Lung (tissue), 12 donors: ENCODE measurements around the gene PALLD. TPM values are rescaled to one million over a fixed set of nuclear protein-coding genes. Genes with fewer than 3 reads are reported as not detected.

ENCODE experiments used
- ATAC-seq: fragments of 200-7000 bp; cut with Tn5 transposase; one replicate; pipeline ENCODE4 v1.9.1; 2020; ENCODE audit warnings: moderate number of reproducible peaks; ENCODE audit not compliant: insufficient read depth, low FRiP score
- DNase-seq, 3 donors: peaks; one replicate each; pipeline ENCODE4 v3.0.0-alpha.2; 2013 to 2017
- H3K27ac ChIP-seq, 2 donors: one replicate each; pipeline ENCODE4 v1.5.1; 2013; ENCODE audit warnings: mild to moderate bottlenecking in 2 of 2, moderate library complexity in 2 of 2, control low read depth in 1 of 2, inconsistent platforms in 1 of 2, low read depth in 1 of 2, low read length in 1 of 2
- H3K27me3 ChIP-seq, 3 donors: one replicate each; pipeline ENCODE4 v1.5.1; 2013; ENCODE audit warnings: low read length in 2 of 3; ENCODE audit not compliant: control insufficient read depth in 3 of 3, insufficient read depth in 3 of 3
- H3K36me3 ChIP-seq, 4 donors: one replicate each; pipeline ENCODE4 v1.5.1; 2013; ENCODE audit warnings: low read length in 4 of 4, mild to moderate bottlenecking in 1 of 4, moderate library complexity in 1 of 4; ENCODE audit not compliant: control insufficient read depth in 4 of 4, insufficient read depth in 4 of 4
- H3K4me1 ChIP-seq, 5 donors: one replicate each; pipeline ENCODE4 v1.5.1; 2013; ENCODE audit warnings: low read length in 5 of 5, mild to moderate bottlenecking in 2 of 5, moderate library complexity in 1 of 5; ENCODE audit not compliant: control insufficient read depth in 5 of 5, insufficient read depth in 5 of 5
- H3K4me3 ChIP-seq: one replicate; pipeline ENCODE4 v1.5.1; 2013; ENCODE audit warnings: mild to moderate bottlenecking, control low read depth, moderate library complexity
- H3K9ac ChIP-seq, 2 donors: one replicate each; pipeline ENCODE4 v1.5.1; 2013; ENCODE audit warnings: low read length in 2 of 2, control low read depth in 1 of 2; ENCODE audit not compliant: insufficient read depth in 1 of 2
- H3K9me3 ChIP-seq, 4 donors: one replicate each; pipeline ENCODE4 v1.5.1; 2013; ENCODE audit warnings: low read length in 3 of 4, mild to moderate bottlenecking in 1 of 4, moderate library complexity in 1 of 4; ENCODE audit not compliant: control insufficient read depth in 4 of 4, insufficient read depth in 3 of 4
- WGBS, 2 donors: extraction: QIAGEN DNeasy Blood & Tissue Kit; methylation state at CpG; one replicate each; pipeline ENCODE4 v1.1.7; 2013; 5-methylcytosine and 5-hydroxymethylcytosine counted together
- polyA plus RNA-seq, 2 donors: library from polyadenylated mRNA; stranded (reverse); fragments of 200-250 nt; gene quantifications; one replicate each; pipeline ENCODE4 v1.2.1, GENCODE V29; 2013
- total RNA-seq, 2 donors: library from RNA; depleted of rRNA in 1 of 2; stranded (reverse); fragments of >200 nt in 1 of 2; gene quantifications; one replicate each; pipeline ENCODE4 v1.2.1, GENCODE V29; 2014 to 2021
- TF ChIP-seq, protein P1 (sequence below): IDR thresholded peaks from 2 replicates; pipeline ENCODE4 v1.5.1; 2012; ENCODE audit warnings: mild to moderate bottlenecking; ENCODE audit errors: control extremely low read depth, extremely low read depth
- donor health status: control.
- donor health status: control.
- donor health status: Bipolar disorder and iron deficiency.
- donor health status: healthy.
- donor health status: DM: yes; HTN: yes; CAD: no.

Gene PALLD
- total and polyA plus RNA-seq, 4 donors = 20.7 to 139 (median 63.0) TPM

- ATAC-seq (no peak), DNase-seq (no peak)
- no peak overlapping the region for H3K4me3 ChIP-seq
- H3K27ac ChIP-seq = peak overlapping the region in 1 of 2 donors; percentile 17
- 94 to 97% methylated on average over 4 of the region's 4 CpGs for WGBS, 2 donors
- no peaks in the 10 kb centered on the region for H3K9me3 ChIP-seq
- no peaks in the 10 kb centered on the region for H3K36me3 ChIP-seq
- TF ChIP-seq, protein P1, sequence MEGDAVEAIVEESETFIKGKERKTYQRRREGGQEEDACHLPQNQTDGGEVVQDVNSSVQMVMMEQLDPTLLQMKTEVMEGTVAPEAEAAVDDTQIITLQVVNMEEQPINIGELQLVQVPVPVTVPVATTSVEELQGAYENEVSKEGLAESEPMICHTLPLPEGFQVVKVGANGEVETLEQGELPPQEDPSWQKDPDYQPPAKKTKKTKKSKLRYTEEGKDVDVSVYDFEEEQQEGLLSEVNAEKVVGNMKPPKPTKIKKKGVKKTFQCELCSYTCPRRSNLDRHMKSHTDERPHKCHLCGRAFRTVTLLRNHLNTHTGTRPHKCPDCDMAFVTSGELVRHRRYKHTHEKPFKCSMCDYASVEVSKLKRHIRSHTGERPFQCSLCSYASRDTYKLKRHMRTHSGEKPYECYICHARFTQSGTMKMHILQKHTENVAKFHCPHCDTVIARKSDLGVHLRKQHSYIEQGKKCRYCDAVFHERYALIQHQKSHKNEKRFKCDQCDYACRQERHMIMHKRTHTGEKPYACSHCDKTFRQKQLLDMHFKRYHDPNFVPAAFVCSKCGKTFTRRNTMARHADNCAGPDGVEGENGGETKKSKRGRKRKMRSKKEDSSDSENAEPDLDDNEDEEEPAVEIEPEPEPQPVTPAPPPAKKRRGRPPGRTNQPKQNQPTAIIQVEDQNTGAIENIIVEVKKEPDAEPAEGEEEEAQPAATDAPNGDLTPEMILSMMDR = no peak
- H3K4me1 ChIP-seq = peaks cover 0 to 18% (median 3%) of the 10 kb centered on the region in 5 donors
- H3K27me3 ChIP-seq = no peaks in the 10 kb centered on the region
- H3K9ac ChIP-seq = no peak overlapping the region
These were observed 215.6 kb downstream of the PALLD start for GRCh38 chr4:168712316-168712890.

- WGBS, 2 donors = 89 to 99% methylated on average over 2 of the region's 2 CpGs
- H3K27ac ChIP-seq = peak overlapping the region in 1 of 2 donors; percentile 13
- peaks cover 0 to 5% (median 0%) of the 10 kb centered on the region in 3 donors for H3K27me3 ChIP-seq
- DNase-seq = no peak
- TF ChIP-seq, protein P1 = no peak
- no peak for ATAC-seq
- no peaks in the 10 kb centered on the region for H3K36me3 ChIP-seq
- no peak overlapping the region for H3K4me3 ChIP-seq
- no peaks in the 10 kb centered on the region for H3K9me3 ChIP-seq
- H3K9ac ChIP-seq = no peak overlapping the region
- peaks cover 0 to 20% (median 3%) of the 10 kb centered on the region in 5 donors for H3K4me1 ChIP-seq
These were observed 216.4 kb downstream of the PALLD start for GRCh38 chr4:168713253-168713652.

DNA sequence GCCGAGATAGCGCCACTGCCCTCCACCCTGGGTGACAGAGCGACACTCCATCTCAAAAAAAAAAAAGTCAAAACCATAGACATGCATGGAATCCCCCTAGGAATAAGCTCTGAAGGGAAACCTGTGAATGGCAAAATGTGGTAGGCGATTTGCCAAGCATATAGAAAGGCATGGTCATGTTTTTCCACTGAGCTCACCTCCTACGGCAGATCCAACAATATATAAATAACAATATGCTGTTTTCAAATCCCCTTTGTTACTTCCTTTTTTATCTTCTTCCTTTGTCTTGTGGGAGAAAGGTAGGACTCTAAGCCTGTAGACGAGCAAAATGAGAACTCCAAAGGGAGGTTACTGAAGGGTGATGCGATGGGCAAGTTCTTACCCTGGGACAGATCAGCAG, 219.0 kb downstream of the PALLD start:
- 80 to 87% methylated on average over 7 of the region's 7 CpGs for WGBS, 2 donors
- H3K27ac ChIP-seq = peak overlapping the region; percentile 13 to 89
- H3K27me3 ChIP-seq = peaks cover 0 to 8% (median 0%) of the 10 kb centered on the region in 3 donors
- H3K4me1 ChIP-seq = peaks cover 0 to 18% (median 0%) of the 10 kb centered on the region in 5 donors
- no peaks in the 10 kb centered on the region for H3K9me3 ChIP-seq
- TF ChIP-seq, protein P1 = no peak
- ATAC-seq (no peak), DNase-seq (no peak)
- H3K4me3 ChIP-seq = no peak overlapping the region
- H3K9ac ChIP-seq = no peak overlapping the region
- no peaks in the 10 kb centered on the region for H3K36me3 ChIP-seq
